ES-I3 (cell line): Measurements from ENCODE around the gene LCE1D.

Experiments used
- H3K36me3 ChIP-seq: 2 replicates; pipeline ENCODE4 v1.6.1; 2013; ENCODE audit warnings: mild to moderate bottlenecking, low read length, control low read depth, moderate library complexity; ENCODE audit not compliant: insufficient read depth
- H3K4me1 ChIP-seq: 2 replicates; pipeline ENCODE4 v1.6.1; 2013; ENCODE audit warnings: mild to moderate bottlenecking, control low read depth, low read length; ENCODE audit not compliant: insufficient read depth
- H3K9ac ChIP-seq: 2 replicates; pipeline ENCODE4 v1.6.1; 2013; ENCODE audit warnings: low read depth, mild to moderate bottlenecking, low read length, moderate library complexity
- H3K9me3 ChIP-seq: 2 replicates; pipeline ENCODE4 v1.6.1; 2013; ENCODE audit warnings: mild to moderate bottlenecking, low read length, moderate library complexity; ENCODE audit not compliant: control insufficient read depth, insufficient read depth

The LCE1D gene

DNA sequence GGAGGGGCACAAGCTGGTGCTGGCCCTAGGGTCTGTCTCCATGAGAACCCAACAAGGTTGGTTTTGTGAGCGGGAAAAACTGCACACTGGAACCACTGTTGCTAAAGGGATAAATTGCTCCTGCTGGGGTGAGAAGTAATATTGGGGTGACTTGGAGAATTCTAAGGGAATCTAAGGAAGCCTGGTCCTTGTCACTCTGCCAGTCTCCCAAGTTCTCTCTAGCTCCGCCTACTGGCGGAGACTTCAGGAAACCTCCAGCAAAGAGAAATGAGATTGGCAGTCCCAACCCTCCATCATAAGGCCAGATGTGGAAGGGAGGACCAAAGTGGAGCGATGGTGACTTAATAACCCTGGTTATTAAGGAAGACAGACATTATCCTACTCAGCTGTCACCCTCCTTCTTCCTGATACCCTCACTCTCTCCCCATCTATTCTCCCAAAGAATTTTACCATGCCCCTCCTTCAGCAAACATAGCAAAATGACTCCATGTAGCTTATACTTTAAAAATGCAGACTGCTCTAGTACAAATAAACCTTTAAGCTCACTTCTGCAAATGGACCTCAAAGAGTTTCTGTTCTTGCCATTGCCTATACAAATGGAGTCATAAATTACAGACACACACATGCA is 18.9 kb upstream of the LCE1D start:
- Histone ChIP-seq H3K9me3 (no peaks in the 10 kb centered on the region), H3K4me1 (no peaks in the 10 kb centered on the region), H3K36me3 (no peaks in the 10 kb centered on the region), H3K9ac (no peak overlapping the region)

DNA sequence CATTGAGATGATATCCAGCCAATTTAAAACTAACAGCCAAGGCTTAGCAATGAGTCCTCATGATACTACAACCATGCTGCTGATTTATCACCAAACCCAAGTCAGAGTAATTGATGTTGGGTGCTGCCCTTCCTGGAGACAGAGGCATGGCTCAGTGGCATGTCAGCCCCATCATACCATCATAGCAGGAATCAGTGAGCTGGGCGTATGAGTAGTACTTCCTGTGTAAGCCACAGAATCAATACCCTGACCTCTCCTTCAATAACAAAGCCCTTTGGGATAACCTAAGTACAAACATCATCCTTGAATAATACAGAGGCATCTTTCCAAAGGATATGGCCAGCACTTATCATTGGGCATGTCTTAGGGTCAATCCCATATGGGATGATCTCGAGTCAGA is 13.4 kb upstream of the LCE1D start:
- Histone ChIP-seq H3K4me1 (peaks cover 8% of the 10 kb centered on the region; the same call in 1 of the 2 replicates), H3K9me3 (no peaks in the 10 kb centered on the region), H3K9ac (no peak overlapping the region), H3K36me3 (no peaks in the 10 kb centered on the region)

DNA sequence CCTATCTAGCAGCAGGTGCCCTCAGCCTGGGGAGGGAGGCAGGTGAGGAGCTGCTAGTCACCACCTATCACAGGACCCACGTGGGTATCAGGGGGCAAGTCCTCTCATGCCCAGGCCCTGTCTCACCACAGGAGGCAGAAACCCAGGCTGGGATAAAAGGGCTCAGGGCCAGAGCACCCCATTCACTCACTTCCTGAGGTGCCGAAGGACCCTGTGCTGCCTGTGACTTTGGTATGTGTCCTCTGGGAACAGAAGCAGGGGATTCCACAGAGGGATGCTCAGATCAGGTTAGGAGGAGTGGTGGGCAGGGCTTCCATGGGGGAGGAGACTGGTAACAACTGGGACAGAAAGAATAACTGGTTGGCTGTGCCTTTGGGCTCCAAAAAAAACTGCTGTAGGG is 10.4 kb upstream of the LCE1D start, which contains the start of gene LCE1E:
LCE1E (plus strand) TSS at position 181 of the 400 bp plus-strand sequence. CDS start 1,043 bp downstream, outside the sequence.
- Histone ChIP-seq H3K9ac (no peak within 1 kb of the TSS), H3K4me1 (peaks cover 8% of the 10 kb centered on the region; the same call in 1 of the 2 replicates), H3K9me3 (no peaks in the 10 kb centered on the region), H3K36me3 (no peaks in the 10 kb centered on the region)

GRCh38 chr1:152795686-152796085 is 835 bp upstream of the LCE1D start:
- H3K4me1 ChIP-seq = no peaks in the 10 kb centered on the region
- no peaks in the 10 kb centered on the region for H3K36me3 ChIP-seq
- no peaks in the 10 kb centered on the region for H3K9me3 ChIP-seq
- no peak overlapping the region for H3K9ac ChIP-seq

GRCh38 chr1:152801333-152801732 is 4.8 kb downstream of the LCE1D start:
- Histone ChIP-seq H3K4me1 (no peaks in the 10 kb centered on the region), H3K9ac (no peak overlapping the region), H3K36me3 (no peaks in the 10 kb centered on the region), H3K9me3 (no peaks in the 10 kb centered on the region)

DNA sequence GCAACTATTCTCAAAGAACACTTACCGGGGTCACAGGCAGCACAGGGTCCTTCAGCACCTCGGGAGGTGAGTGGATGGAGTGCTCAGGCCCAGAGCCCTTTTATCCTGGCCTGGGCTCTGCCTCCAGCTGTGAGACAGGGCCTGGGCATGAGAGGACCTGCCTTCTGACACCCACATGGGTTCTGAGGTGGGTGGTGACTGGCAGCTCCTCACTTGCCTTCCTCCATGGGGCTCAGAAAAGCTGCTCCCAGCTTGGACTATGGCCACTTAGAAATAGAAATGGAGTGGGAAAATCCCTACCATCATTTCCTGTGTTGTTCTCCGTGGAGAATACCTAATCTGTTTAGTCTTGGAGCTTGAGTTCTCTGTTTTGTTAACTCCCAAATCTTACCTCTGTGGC is 10.1 kb downstream of the LCE1D start, which contains the start of gene LCE1C:
LCE1C (minus strand) TSS at position 76 of the 400 bp plus-strand sequence. CDS start 1,173 bp downstream, outside the sequence.
- Histone ChIP-seq H3K9ac (no peak within 1 kb of the TSS), H3K9me3 (no peaks in the 10 kb centered on the region), H3K4me1 (no peaks in the 10 kb centered on the region), H3K36me3 (no peaks in the 10 kb centered on the region)

- no peaks in the 10 kb centered on the region for H3K9me3 ChIP-seq
- H3K36me3 ChIP-seq = no peaks in the 10 kb centered on the region
- H3K4me1 ChIP-seq = no peaks in the 10 kb centered on the region
Observed at GRCh38 chr1:152811050-152811449, 14.5 kb downstream of the LCE1D start.

GRCh38 chr1:152811671-152812070 is 15.2 kb downstream of the LCE1D start, which contains the start of gene LCE1B:
TSS of gene LCE1B (plus strand) at chr1:152811971. CDS start at chr1:152812447, 476 bp downstream.
- no peak within 1 kb of the TSS for H3K9ac ChIP-seq
- H3K9me3 ChIP-seq = no peaks in the 10 kb centered on the region
- no peaks in the 10 kb centered on the region for H3K36me3 ChIP-seq
- H3K4me1 ChIP-seq = no peaks in the 10 kb centered on the region

More at GRCh38 chr1:152811050-152811449, 14.5 kb downstream of the LCE1D start:
- H3K9ac ChIP-seq = no peak overlapping the region

- H3K9me3 ChIP-seq = no peaks in the 10 kb centered on the region
- no peak overlapping the region for H3K9ac ChIP-seq
- no peaks in the 10 kb centered on the region for H3K4me1 ChIP-seq
Observed at GRCh38 chr1:152817309-152817708, 20.8 kb downstream of the LCE1D start.

DNA sequence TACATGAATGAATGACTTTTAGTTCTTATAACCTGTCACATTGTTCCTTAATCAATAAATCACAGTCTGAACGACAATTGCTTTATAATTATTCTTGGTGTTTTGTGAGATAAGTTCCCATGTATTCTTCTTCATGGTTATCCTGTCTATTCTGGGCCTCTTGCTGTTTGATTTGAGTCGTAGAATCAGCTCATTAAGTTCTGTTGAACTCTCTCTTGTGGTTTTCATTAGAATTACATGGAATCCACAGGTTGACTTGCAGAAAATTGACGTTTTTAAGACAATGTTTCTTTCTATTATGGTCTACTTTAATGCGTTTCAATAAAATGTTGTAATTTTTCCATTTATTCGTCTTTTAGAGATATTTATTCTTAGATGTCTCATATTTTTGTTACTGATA is 26.8 kb downstream of the LCE1D start:
- H3K9me3 ChIP-seq = no peaks in the 10 kb centered on the region
- H3K4me1 ChIP-seq = no peaks in the 10 kb centered on the region
- no peak overlapping the region for H3K9ac ChIP-seq
- H3K36me3 ChIP-seq = no peaks in the 10 kb centered on the region

More at GRCh38 chr1:152817309-152817708, 20.8 kb downstream of the LCE1D start:
- H3K36me3 ChIP-seq = no peaks in the 10 kb centered on the region

DNA sequence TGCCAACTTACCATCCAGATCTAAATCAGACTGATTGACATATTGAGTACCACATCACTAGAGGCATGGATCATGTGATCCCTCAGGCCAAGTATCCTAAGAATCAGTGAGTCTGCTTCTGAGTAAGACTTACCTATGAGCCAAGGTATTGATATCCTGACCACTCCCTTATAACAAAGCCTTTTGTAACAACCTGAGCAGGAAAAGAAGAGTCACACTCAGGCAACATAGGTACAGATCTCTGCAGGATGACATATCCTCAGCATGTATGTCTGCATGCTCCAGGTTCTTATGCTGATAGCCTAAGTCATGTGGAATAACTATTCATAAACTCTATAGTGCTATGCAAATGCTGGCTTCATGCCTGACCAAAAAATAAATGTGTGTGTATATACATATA is 28.4 kb downstream of the LCE1D start:
- Histone ChIP-seq H3K9me3 (no peaks in the 10 kb centered on the region), H3K9ac (no peak overlapping the region), H3K4me1 (no peaks in the 10 kb centered on the region), H3K36me3 (no peaks in the 10 kb centered on the region)

DNA sequence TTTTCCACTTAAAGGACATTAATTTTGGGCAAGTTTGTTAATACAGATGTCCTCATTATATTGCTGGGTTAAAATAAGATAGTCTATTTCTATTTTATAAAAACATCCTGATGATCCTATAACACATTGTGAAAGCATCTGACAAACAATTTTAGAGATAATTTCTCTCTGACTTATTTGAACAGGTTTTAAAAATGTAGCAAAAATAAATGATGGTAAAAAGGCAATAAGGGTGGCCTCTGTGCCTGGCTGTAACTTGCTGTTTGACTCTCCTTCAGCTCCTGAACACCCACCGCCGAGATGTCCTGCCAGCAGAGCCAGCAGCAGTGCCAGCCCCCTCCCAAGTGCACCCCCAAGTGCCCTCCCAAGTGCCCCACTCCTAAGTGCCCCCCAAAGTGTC is 30.7 kb downstream of the LCE1D start, which contains the start of gene LCE1A:
LCE1A (plus strand) TSS at position 301 of the 400 bp plus-strand sequence; CDS start at position 301, 0 bp downstream.
- Histone ChIP-seq H3K36me3 (no peaks in the 10 kb centered on the region), H3K9ac (no peak within 1 kb of the TSS), H3K4me1 (no peaks in the 10 kb centered on the region), H3K9me3 (no peaks in the 10 kb centered on the region)

DNA sequence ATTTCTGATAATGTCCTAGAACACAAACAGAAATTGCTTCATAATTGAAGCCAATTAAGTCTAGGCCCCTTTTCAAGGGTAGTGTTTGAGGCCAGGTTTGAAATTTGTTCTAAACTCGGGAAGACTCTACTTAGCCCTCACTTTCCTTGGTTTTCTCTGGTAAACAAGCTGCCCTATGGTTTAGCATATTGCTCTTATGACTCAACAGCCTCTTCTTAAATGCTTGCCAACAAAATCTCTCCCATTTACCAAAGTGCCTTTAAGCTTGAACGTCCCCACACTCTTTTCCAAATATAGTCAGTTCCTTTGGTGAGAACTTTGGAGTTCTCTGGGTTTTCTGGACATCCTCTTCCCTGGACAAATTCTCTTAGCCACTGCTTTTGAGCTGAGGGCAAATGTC is 40.3 kb downstream of the LCE1D start:
- no peaks in the 10 kb centered on the region for H3K4me1 ChIP-seq
- H3K9ac ChIP-seq = no peak overlapping the region
- no peaks in the 10 kb centered on the region for H3K9me3 ChIP-seq
- no peaks in the 10 kb centered on the region for H3K36me3 ChIP-seq

- no peak within 1 kb of the TSS for H3K9ac ChIP-seq
- H3K36me3 ChIP-seq = no peaks in the 10 kb centered on the region
- H3K9me3 ChIP-seq = no peaks in the 10 kb centered on the region
- H3K4me1 ChIP-seq = no peaks in the 10 kb centered on the region
Observed at GRCh38 chr1:152842556-152842955, 46.0 kb downstream of the LCE1D start, which contains the start of gene LCE6A. TSS of gene LCE6A (plus strand) at chr1:152842856. CDS start at chr1:152843521, 665 bp downstream.
